H1 (cell line): ENCODE data around the gene TMEM236. TPM values are rescaled to one million over a fixed set of nuclear protein-coding genes. Genes with fewer than 3 reads are reported as not detected.

Source experiments
- CTCF ChIA-PET: fragments of 300-600 bp; sonication (Branson Sonifier 250); formaldehyde crosslinking; loops from one replicate; lab custom pipeline; 2021; ENCODE audit not compliant: partially characterized antibody; lab: Charles Lee
- POLR2A ChIA-PET: fragments of 300-600 bp; sonication (Branson Sonifier 250); formaldehyde crosslinking; loops from one replicate; lab custom pipeline; 2021; ENCODE audit warnings: inconsistent platforms; ENCODE audit not compliant: partially characterized antibody; lab: Charles Lee
- DNase-seq, 2 experiments: peaks; one replicate each; pipeline versions ENCODE4 v3.0.0 to v3.0.0-alpha.2; 2010 to 2022; ENCODE audit warnings: low spot score in 2 of 2, low read depth in 1 of 2, mixed read lengths in 1 of 2
- FAIRE-seq: peaks from 2 replicates; lab custom pipeline; 2011; peaks lifted over from hg19 to GRCh38; lab: Jason Lieb, UNC
- H2AFZ ChIP-seq: 2 replicates; pipeline ENCODE4 v1.8.1; 2012; ENCODE audit warnings: low read length, inconsistent platforms
- H2AK5ac ChIP-seq: 2 replicates; pipeline ENCODE4 v1.6.1; 2013; ENCODE audit warnings: low read depth, low read length
- H2BK120ac ChIP-seq: replicated peaks from 2 replicates; pipeline ENCODE3; 2013; ENCODE audit warnings: low read depth, low read length, inconsistent platforms
- H2BK12ac ChIP-seq: 2 replicates; pipeline ENCODE4 v1.6.1; 2013; ENCODE audit warnings: low read depth, low read length
- H2BK15ac ChIP-seq: 2 replicates; pipeline ENCODE4 v1.6.1; 2013; ENCODE audit warnings: low read length
- H2BK20ac ChIP-seq: 2 replicates; pipeline ENCODE4 v1.6.1; 2013; ENCODE audit warnings: low read length
- H2BK5ac ChIP-seq: 2 replicates; pipeline ENCODE4 v1.6.1; 2013; ENCODE audit warnings: low read depth, low read length
- H3K14ac ChIP-seq: 2 replicates; pipeline ENCODE4 v1.6.1; 2013; ENCODE audit warnings: inconsistent platforms; ENCODE audit not compliant: insufficient read length
- H3K18ac ChIP-seq: 2 replicates; pipeline ENCODE4 v1.6.1; 2013; ENCODE audit warnings: low read length; ENCODE audit errors: extremely low read depth
- H3K23ac ChIP-seq: 2 replicates; pipeline ENCODE4 v1.6.1; 2013; ENCODE audit warnings: inconsistent platforms; ENCODE audit not compliant: insufficient read length
- H3K23me2 ChIP-seq: 2 replicates; pipeline ENCODE4 v1.6.1; 2013; ENCODE audit warnings: low read depth, low read length
- H3K27ac ChIP-seq: 2 replicates; pipeline ENCODE4 v1.6.1; 2011; ENCODE audit warnings: low read depth, low read length, inconsistent platforms
- H3K27me3 ChIP-seq, 4 experiments: replicated peaks in 1 of 4; 1 replicate in 1 of 4; 2 replicates in 3 of 4; pipeline versions ENCODE4 v1.6.1 to v1.8.1; 2011 to 2013; ENCODE audit warnings: low read length in 3 of 4, mild to moderate bottlenecking in 3 of 4, inconsistent platforms in 2 of 4, mixed read lengths in 2 of 4, moderate library complexity in 1 of 4; ENCODE audit not compliant: control insufficient read depth in 3 of 4, insufficient read depth in 3 of 4; ENCODE audit errors: extremely low read depth in 1 of 4
- H3K36me3 ChIP-seq, 4 experiments: 2 replicates each; pipeline versions ENCODE4 v1.6.1 to v1.8.1; 2011 to 2013; ENCODE audit warnings: mild to moderate bottlenecking in 4 of 4, low read length in 3 of 4, moderate library complexity in 2 of 4, control low read depth in 1 of 4, inconsistent platforms in 1 of 4; ENCODE audit not compliant: insufficient read depth in 4 of 4, control insufficient read depth in 2 of 4
- H3K4ac ChIP-seq: replicated peaks from 2 replicates; pipeline ENCODE3; 2013; ENCODE audit warnings: low read length, low read depth, mixed read lengths, inconsistent platforms; ENCODE audit not compliant: insufficient read length
- H3K4me1 ChIP-seq, 4 experiments: replicated peaks in 1 of 4; 1 replicate in 1 of 4; 2 replicates in 3 of 4; pipeline versions ENCODE4 v1.6.1 to v1.8.1; 2011 to 2013; ENCODE audit warnings: low read length in 3 of 4, inconsistent platforms in 2 of 4, mixed read lengths in 1 of 4; ENCODE audit not compliant: insufficient read depth in 4 of 4, control insufficient read depth in 3 of 4
- H3K4me2 ChIP-seq, 2 experiments: 2 replicates each; pipeline versions ENCODE4 v1.6.1 to v1.8.1; 2011 to 2013; ENCODE audit warnings: low read depth in 2 of 2, low read length in 2 of 2, control low read depth in 1 of 2, inconsistent platforms in 1 of 2, mild to moderate bottlenecking in 1 of 2; ENCODE audit not compliant: insufficient read depth in 1 of 2
- H3K4me3 ChIP-seq, 4 experiments: fragments of 200-600, 300-600 bp in 1 of 4; sonication (generic), shearing (Covaris generic), sonication (Bioruptor Twin) in 1 of 4; 2 replicates each; pipeline versions ENCODE4 v1.5.1 to v1.8.1; 2011 to 2016; ENCODE audit warnings: low read length in 4 of 4, low read depth in 3 of 4, control low read depth in 2 of 4, inconsistent platforms in 2 of 4, mild to moderate bottlenecking in 2 of 4, mixed read lengths in 1 of 4, moderate library complexity in 1 of 4; ENCODE audit not compliant: insufficient read depth in 2 of 4; ENCODE audit errors: extremely low read depth in 1 of 4
- H3K56ac ChIP-seq: replicated peaks from 2 replicates; pipeline ENCODE3; 2013; ENCODE audit warnings: low read depth, mild to moderate bottlenecking, mixed read lengths, low read length, inconsistent platforms; ENCODE audit not compliant: insufficient read length
- H3K79me1 ChIP-seq: 2 replicates; pipeline ENCODE4 v1.6.1; 2013; ENCODE audit warnings: low read depth, low read length, control low read depth
- H3K79me2 ChIP-seq, 2 experiments: 2 replicates each; pipeline versions ENCODE4 v1.6.1 to v1.8.1; 2012 to 2013; ENCODE audit warnings: low read length in 2 of 2, mild to moderate bottlenecking in 2 of 2, inconsistent platforms in 1 of 2; ENCODE audit not compliant: insufficient read depth in 2 of 2, control insufficient read depth in 1 of 2
- H3K9ac ChIP-seq, 4 experiments: replicated peaks in 1 of 4; 1 replicate in 1 of 4; 2 replicates in 3 of 4; pipeline versions ENCODE4 v1.6.1 to v1.8.1; 2011 to 2013; ENCODE audit warnings: low read depth in 3 of 4, low read length in 3 of 4, control low read depth in 2 of 4, mild to moderate bottlenecking in 2 of 4, moderate library complexity in 2 of 4, inconsistent platforms in 1 of 4; ENCODE audit errors: extremely low read depth in 1 of 4
- H3K9me3 ChIP-seq, 2 experiments: 2 replicates each; pipeline versions ENCODE4 v1.6.1 to v1.8.1; 2012 to 2013; ENCODE audit warnings: mild to moderate bottlenecking in 2 of 2, moderate library complexity in 2 of 2, control low read depth in 1 of 2, inconsistent platforms in 1 of 2, low read depth in 1 of 2, low read length in 1 of 2, mixed read lengths in 1 of 2; ENCODE audit not compliant: insufficient read depth in 2 of 2
- H4K20me1 ChIP-seq, 2 experiments: replicated peaks in 1 of 2; 2 replicates each; pipeline versions ENCODE3 to v1.8.1; 2011 to 2013; ENCODE audit warnings: inconsistent platforms in 2 of 2, low read length in 2 of 2, mild to moderate bottlenecking in 1 of 2; ENCODE audit not compliant: insufficient read depth in 2 of 2, control insufficient read depth in 1 of 2
- H4K5ac ChIP-seq: 2 replicates; pipeline ENCODE4 v1.6.1; 2013; ENCODE audit warnings: low read length, low read depth, mixed read lengths, inconsistent platforms; ENCODE audit not compliant: insufficient read length
- H4K8ac ChIP-seq: 2 replicates; pipeline ENCODE4 v1.8.0; 2013; ENCODE audit warnings: mild to moderate bottlenecking, moderate library complexity, low read length, inconsistent platforms; ENCODE audit not compliant: insufficient read depth; ENCODE audit errors: extremely low read depth
- H4K91ac ChIP-seq: replicated peaks from 2 replicates; pipeline ENCODE3; 2013; ENCODE audit warnings: low read length, mixed read lengths, inconsistent platforms; ENCODE audit not compliant: insufficient read length
- EGR1 ChIP-seq: IDR thresholded peaks from 2 replicates; pipeline ENCODE4 v1.6.1; 2011; ENCODE audit warnings: low read depth, low read length, borderline replicate concordance
- EZH2 ChIP-seq: fragments of 200-600 bp; sonication (generic); IDR thresholded peaks from 2 replicates; pipeline ENCODE4 v1.7.1; 2012; ENCODE audit warnings: low read depth, mild to moderate bottlenecking, moderate library complexity, low read length, inconsistent platforms; ENCODE audit not compliant: severe bottlenecking
- FOSL1 ChIP-seq: IDR thresholded peaks from 2 replicates; pipeline ENCODE4 v1.6.1; 2011; ENCODE audit warnings: mild to moderate bottlenecking, low read depth, low read length, moderate library complexity; ENCODE audit not compliant: insufficient read depth
- GABPA ChIP-seq: IDR thresholded peaks from 2 replicates; pipeline ENCODE4 v1.6.1; 2011; ENCODE audit warnings: mild to moderate bottlenecking, low read length, moderate library complexity, borderline replicate concordance; ENCODE audit not compliant: insufficient read depth
- HDAC6 ChIP-seq: IDR thresholded peaks from one replicate; pipeline ENCODE4 v1.7.1; 2012; ENCODE audit warnings: low read depth, mild to moderate bottlenecking, inconsistent platforms, low read length, moderate library complexity
- MAFK ChIP-seq: IDR thresholded peaks from 2 replicates; pipeline ENCODE4 v1.6.1; 2012; ENCODE audit warnings: low read depth, mild to moderate bottlenecking, improper control_type of control experiment, low read length
- MAX ChIP-seq: IDR thresholded peaks from 2 replicates; pipeline ENCODE4 v1.6.1; 2012; ENCODE audit warnings: inconsistent platforms
- NRF1 ChIP-seq: IDR thresholded peaks from 2 replicates; pipeline ENCODE4 v1.6.1; 2011; ENCODE audit warnings: mild to moderate bottlenecking, low read depth, low read length, improper control_type of control experiment
- SIRT6 ChIP-seq: IDR thresholded peaks from one replicate; pipeline ENCODE4 v1.7.1; 2012; ENCODE audit warnings: low read length, inconsistent platforms
- SP2 ChIP-seq: IDR thresholded peaks from 2 replicates; pipeline ENCODE4 v1.6.1; 2012; ENCODE audit warnings: mild to moderate bottlenecking, low read length, inconsistent platforms
- WGBS, 2 experiments: shearing (Covaris generic) in 1 of 2; methylation state at CpG; one replicate each; pipeline versions ENCODE4 v1.1.6 to v1.1.7; 2013 to 2015; ENCODE audit warnings: low lambda C conversion rate in 2 of 2, mixed read lengths in 2 of 2, inconsistent platforms in 1 of 2, low coverage in 1 of 2, missing lambda C conversion rate in 1 of 2; ENCODE audit not compliant: insufficient replicate concordance in 2 of 2, insufficient coverage in 1 of 2, insufficient read length in 1 of 2; ENCODE audit errors: extremely low coverage in 1 of 2, missing lambda C conversion rate in 1 of 2; 5-methylcytosine and 5-hydroxymethylcytosine counted together
- polyA plus RNA-seq, 7 experiments: library from polyadenylated mRNA; depleted of rRNA in 3 of 7; stranded (reverse) in 5 of 7; unstranded in 2 of 7; fragments of >200 nt in 5 of 7; fragments of 200-250 nt in 2 of 7; gene quantifications; 1 replicate in 5 of 7; 2 replicates in 1 of 7; 4 replicates in 1 of 7; pipeline versions ENCODE4 v1.2.1 to v1.2.3, GENCODE V29; 2011 to 2013; ENCODE audit warnings: missing spikeins in 2 of 7, mixed read lengths in 2 of 7
- total RNA-seq: library from RNA; stranded (reverse); fragmentation: NEBNext Ultra II Directional; extraction: Animal tissue kit (Norgen Biotek cat#: 25700); gene quantifications from 2 replicates; pipeline ENCODE4 v1.2.1, GENCODE V29; 2021

Gene TMEM236
- total and polyA plus RNA-seq, 2 of the 8 experiments (the other 6 are each of a cell fraction or from before 2014, with no cell fraction given) = 0.02 to 0.07 TPM

GRCh38 chr10:17716161-17716560 lies 35.8 kb upstream of the TMEM236 start:
- H4K91ac ChIP-seq = no peak overlapping the region
- H3K4me1 ChIP-seq = no peaks in the 10 kb centered on the region
- H3K4me3 ChIP-seq = no peak overlapping the region
- H4K8ac ChIP-seq = no peak overlapping the region
- DNase-seq (no peak), FAIRE-seq (no peak)
- H2BK120ac ChIP-seq = no peak overlapping the region
- no peak overlapping the region for H3K9ac ChIP-seq
- no peaks in the 10 kb centered on the region for H3K79me1 ChIP-seq
- H3K4me2 ChIP-seq = no peak overlapping the region
- peaks cover 0 to 18% (median 8%) of the 10 kb centered on the region in 4 experiments; a peak in 5 of 8 replicates for H3K36me3 ChIP-seq
- POLR2A ChIA-PET = no interaction called here
- no peak overlapping the region for H3K27ac ChIP-seq
- H4K5ac ChIP-seq = no peak overlapping the region
- no peaks in the 10 kb centered on the region for H3K23me2 ChIP-seq
- H2BK12ac ChIP-seq = no peak overlapping the region
- no peak overlapping the region for H3K18ac ChIP-seq
- no peak overlapping the region for H3K23ac ChIP-seq
- no peaks in the 10 kb centered on the region for H3K27me3 ChIP-seq
- H3K4ac ChIP-seq = no peak overlapping the region
- TF ChIP-seq SIRT6 = no peak
- no peak for TF ChIP-seq HDAC6
- no peak for TF ChIP-seq MAX
- TF ChIP-seq NRF1 = no peak
- TF ChIP-seq EGR1 = no peak
- TF ChIP-seq EZH2 = no peak
- TF ChIP-seq MAFK = no peak
- TF ChIP-seq GABPA = no peak
- TF ChIP-seq SP2 = no peak
- TF ChIP-seq FOSL1 = no peak
- no peak overlapping the region for H2AFZ ChIP-seq
- no peak overlapping the region for H2BK20ac ChIP-seq
- CTCF ChIA-PET = no interaction called here
- no peak overlapping the region for H2BK15ac ChIP-seq
- 0 out of 4 replicates have a peak, but pooled peaks cover 0 to 3% of the 10 kb centered on the region in 2 experiments for H3K9me3 ChIP-seq
- WGBS, 2 experiments = 91% methylated on average over 4 of the region's 4 CpGs; no CpG with 5 or more reads in 1 of the 2 experiments
- no peaks in the 10 kb centered on the region for H3K79me2 ChIP-seq
- H4K20me1 ChIP-seq = peaks cover 0 to 2% of the 10 kb centered on the region in 2 experiments
- no peak overlapping the region for H2BK5ac ChIP-seq
- no peak overlapping the region for H3K56ac ChIP-seq
- H2AK5ac ChIP-seq = no peak overlapping the region
- no peak overlapping the region for H3K14ac ChIP-seq
